Occipital lobe (tissue), 2 donors: ENCODE data around the gene DYNC1I2. TPM values are rescaled to one million over a fixed set of nuclear protein-coding genes. Genes with fewer than 3 reads are reported as not detected.
"Not testable (repeated sequence)": the region's sequence is repeated elsewhere in the genome, so short reads cannot be mapped to it uniquely, and the experiment has no call there.

ENCODE experiments used
- DNase-seq: peaks from one replicate; lab custom pipeline; 2025; lab: John Stamatoyannopoulos, UW
- total RNA-seq: library from RNA; depleted of rRNA; stranded (reverse); fragments of >200 nt; gene quantifications from one replicate; pipeline ENCODE4 v1.2.3, GENCODE V29; 2014

The DYNC1I2 gene
- total RNA-seq, 1 donor from 2014 or later = 262 TPM

- DNase-seq = not testable (repeated sequence)
Observed at GRCh38 chr2:171774581-171774980, 87.3 kb downstream of the DYNC1I2 start.

GRCh38 chr2:171778515-171778914 lies 91.2 kb downstream of the DYNC1I2 start:
- DNase-seq = no peak

GRCh38 chr2:171785450-171785849 lies 98.2 kb downstream of the DYNC1I2 start:
- no peak for DNase-seq

GRCh38 chr2:171787333-171788072 lies 100.2 kb downstream of the DYNC1I2 start:
- DNase-seq = no peak

GRCh38 chr2:171788316-171788993 lies 101.2 kb downstream of the DYNC1I2 start:
- DNase-seq = no peak

- no peak for DNase-seq
Observed at GRCh38 chr2:171789956-171790355, 102.7 kb downstream of the DYNC1I2 start.

- no peak for DNase-seq
Observed at GRCh38 chr2:171791361-171791760, 104.1 kb downstream of the DYNC1I2 start.

GRCh38 chr2:171792157-171792556 lies 104.9 kb downstream of the DYNC1I2 start:
- no peak for DNase-seq

- no peak for DNase-seq
Observed at GRCh38 chr2:171792886-171793580, 105.8 kb downstream of the DYNC1I2 start.

GRCh38 chr2:171793691-171794678 lies 106.7 kb downstream of the DYNC1I2 start:
- no peak for DNase-seq

GRCh38 chr2:171794918-171795317 lies 107.6 kb downstream of the DYNC1I2 start:
- DNase-seq = no peak

Other genes starting within 250 kb of the DYNC1I2 start
- gene CYBRD1, start 165.0 kb upstream of the DYNC1I2 start, total RNA-seq = 12.3 TPM
- 82.7 TPM for gene SLC25A12, start 206.8 kb downstream of the DYNC1I2 start, total RNA-seq
- 62.1 TPM for gene HAT1, start 235.0 kb downstream of the DYNC1I2 start, total RNA-seq